Measurements from ENCODE around the gene KBTBD8.
A peak's percentile ranks its signal among the peaks of the same experiment; 100 is the strongest.

KBTBD8 gene

GRCh38 chr3:66998113-66998903, at the start of gene KBTBD8:
Gene KBTBD8 (plus strand): TSS chr3:66998307. CDS start chr3:66998356, 49 bp downstream.
- DNase-seq (ENCODE audit: low spot score), result peak; percentile 96

GRCh38 chr3:66948838-66949237, 49.3 kb upstream of the KBTBD8 start:
- DNase-seq (ENCODE audit: low spot score), result no peak

GRCh38 chr3:66949898-66950297, 48.2 kb upstream of the KBTBD8 start:
- DNase-seq (ENCODE audit: low spot score), result no peak

GRCh38 chr3:66952357-66952756, 45.8 kb upstream of the KBTBD8 start:
- no peak for DNase-seq (ENCODE audit: low spot score)

- no peak for DNase-seq (ENCODE audit: low spot score)
These were observed 44.1 kb upstream of the KBTBD8 start for GRCh38 chr3:66953934-66954445.

- DNase-seq (ENCODE audit: low spot score), result no peak
These were observed 41.4 kb upstream of the KBTBD8 start for GRCh38 chr3:66956742-66957141.

GRCh38 chr3:66957367-66957766, 40.7 kb upstream of the KBTBD8 start:
- DNase-seq (ENCODE audit: low spot score), result no peak

- DNase-seq (ENCODE audit: low spot score), result no peak
These were observed 40.0 kb upstream of the KBTBD8 start for GRCh38 chr3:66958067-66958466.

- DNase-seq (ENCODE audit: low spot score), result no peak
These were observed 35.4 kb upstream of the KBTBD8 start for GRCh38 chr3:66962664-66963063.

GRCh38 chr3:66971245-66971644, 26.9 kb upstream of the KBTBD8 start:
- no peak for DNase-seq (ENCODE audit: low spot score)

GRCh38 chr3:66971891-66972551, 26.1 kb upstream of the KBTBD8 start:
- peak; percentile 71 for DNase-seq (ENCODE audit: low spot score)

- DNase-seq (ENCODE audit: low spot score), result no peak
These were observed 17.3 kb upstream of the KBTBD8 start for GRCh38 chr3:66980791-66981190.

GRCh38 chr3:66983101-66983500, 15.0 kb upstream of the KBTBD8 start:
- no peak for DNase-seq (ENCODE audit: low spot score)

GRCh38 chr3:66985336-66985920, 12.7 kb upstream of the KBTBD8 start:
- DNase-seq (ENCODE audit: low spot score), result no peak

GRCh38 chr3:66986406-66986805, 11.7 kb upstream of the KBTBD8 start:
- no peak for DNase-seq (ENCODE audit: low spot score)

GRCh38 chr3:66989241-66989640, 8.9 kb upstream of the KBTBD8 start:
- no peak for DNase-seq (ENCODE audit: low spot score)

- no peak for DNase-seq (ENCODE audit: low spot score)
These were observed 8.0 kb upstream of the KBTBD8 start for GRCh38 chr3:66989860-66990696.

GRCh38 chr3:66991459-66991858, 6.6 kb upstream of the KBTBD8 start:
- peak; percentile 37 for DNase-seq (ENCODE audit: low spot score)

- DNase-seq (ENCODE audit: low spot score), result no peak
These were observed 5.0 kb upstream of the KBTBD8 start for GRCh38 chr3:66993082-66993481.

- no peak for DNase-seq (ENCODE audit: low spot score)
These were observed 3.5 kb upstream of the KBTBD8 start for GRCh38 chr3:66994588-66994987.

GRCh38 chr3:66996696-66997095, 1.4 kb upstream of the KBTBD8 start:
- DNase-seq (ENCODE audit: low spot score), result no peak

GRCh38 chr3:66997560-66998112, 471 bp upstream of the KBTBD8 start:
- no peak for DNase-seq (ENCODE audit: low spot score)
